Esophagus squamous epithelium (tissue), 4 donors: ENCODE measurements around the gene INTS13.

Experiments
- CTCF ChIP-seq, 6 experiments: fragments of 450-650 bp in 4 of 6; fragments of 200-600 bp in 2 of 6; sonication (generic) in 2 of 6; IDR thresholded peaks; one replicate each; pipeline ENCODE4 v1.5.1; 2016 to 2019; ENCODE audit warnings: antibody characterized with exemption in 6 of 6, mild to moderate bottlenecking in 4 of 6, moderate library complexity in 4 of 6
- POLR2A ChIP-seq, 4 donors: fragments of 450-650 bp; IDR thresholded peaks; one replicate each; pipeline ENCODE4 v1.6.1; 2017; ENCODE audit warnings: antibody characterized with exemption in 4 of 4, mild to moderate bottlenecking in 4 of 4, moderate library complexity in 3 of 4

- TF ChIP-seq CTCF (IDR thresholded peaks at IDR 0.05) (no peak), POLR2A (IDR thresholded peaks at IDR 0.05) (no peak)
Observed at GRCh38 chr12:26906024-26906423, 31.8 kb downstream of the INTS13 start.
